Activated T-cell treated with anti-CD3 and anti-CD28 coated beads, Interleukin-2, amount 50 U/mL, for 48 hours (primary cell): ENCODE measurements around the gene DFFB.
"Not testable (repeated sequence)": the region's sequence is repeated elsewhere in the genome, so short reads cannot be mapped to it uniquely, and the experiment has no call there.

Experiments
- DNase-seq, 2 experiments: peaks; one replicate each; pipeline ENCODE4 v3.0.0-alpha.2; 2020

The DFFB gene

GRCh38 chr1:3910857-3911845 is 53.9 kb downstream of the DFFB start:
- DNase-seq = peak; percentile 82 to 85

DNA sequence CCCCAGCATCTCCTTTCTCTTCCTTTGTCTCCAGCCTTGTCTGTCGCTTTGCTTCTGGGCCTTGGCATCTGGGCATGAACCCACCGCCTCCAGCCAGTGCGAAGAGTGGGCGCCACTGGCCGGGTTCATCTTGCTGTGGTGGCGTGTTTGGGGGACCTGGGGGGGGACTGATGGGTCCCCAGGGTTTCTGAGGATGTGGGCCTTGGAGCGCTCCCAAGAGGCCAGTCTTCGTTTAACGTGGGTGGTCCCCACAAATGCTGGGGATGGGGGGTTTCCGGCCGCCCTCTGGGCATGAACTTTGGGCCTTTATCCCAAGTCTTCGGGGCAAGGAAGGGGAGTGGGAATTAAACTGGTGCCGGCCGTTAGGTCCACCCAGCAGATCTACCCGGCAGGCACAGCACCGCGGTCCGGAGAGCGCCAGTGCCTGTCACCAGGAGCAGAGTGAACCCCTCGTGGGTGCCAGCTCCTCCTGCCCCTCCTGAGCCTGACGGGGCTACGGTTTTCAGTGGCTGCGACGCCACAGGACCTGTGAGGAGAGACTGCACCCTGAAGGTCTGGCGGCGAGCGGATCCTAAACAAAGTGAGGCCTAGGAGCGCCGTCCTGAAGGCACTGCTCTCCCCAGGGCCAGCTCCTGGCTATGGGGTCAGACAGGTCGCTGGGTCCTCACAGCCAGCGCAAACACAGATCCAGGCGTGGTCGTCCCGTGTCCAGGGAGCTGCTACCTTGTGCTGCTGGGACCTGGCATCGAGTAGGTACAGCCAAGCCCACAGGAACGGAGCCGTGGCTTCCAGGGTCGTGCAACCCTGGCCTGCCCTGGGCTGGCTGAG is 54.9 kb downstream of the DFFB start:
- DNase-seq = no peak

- no peak for DNase-seq
Measured at GRCh38 chr1:3912809-3913685, 55.8 kb downstream of the DFFB start.

- no peak for DNase-seq
Measured at GRCh38 chr1:3914331-3914851, 57.1 kb downstream of the DFFB start.

GRCh38 chr1:3914911-3915310 is 57.6 kb downstream of the DFFB start:
- no peak for DNase-seq

DNA sequence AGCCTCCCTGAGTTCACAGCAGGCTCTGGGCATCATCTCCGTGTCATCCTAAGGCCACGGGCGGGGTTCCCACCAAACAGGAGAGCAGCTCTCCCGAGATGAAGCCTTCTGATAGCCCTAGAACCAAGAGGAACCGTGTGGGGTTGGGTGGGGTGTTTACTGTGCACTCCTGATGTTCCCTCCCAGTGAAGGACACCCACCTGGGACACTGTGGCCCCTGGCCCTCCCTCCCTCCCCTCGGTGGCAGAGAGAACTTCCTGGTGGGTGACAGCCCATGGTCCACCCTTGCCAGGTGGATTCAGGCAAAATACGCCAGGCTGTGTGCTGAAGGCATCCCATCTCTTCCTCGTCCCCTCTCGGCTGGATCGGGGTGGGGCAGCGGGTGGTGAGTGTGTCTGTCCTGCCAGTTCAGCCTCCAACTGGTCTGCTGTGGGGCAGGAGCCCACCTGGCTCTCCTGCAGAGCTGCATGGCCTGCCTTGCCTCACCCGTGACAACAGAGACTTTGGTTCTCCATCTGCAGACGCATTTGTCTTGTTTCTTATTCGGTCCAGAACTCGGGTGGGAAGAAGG is 58.4 kb downstream of the DFFB start:
- DNase-seq = no peak

- DNase-seq = no peak
Measured at GRCh38 chr1:3917761-3918160, 60.5 kb downstream of the DFFB start.

DNA sequence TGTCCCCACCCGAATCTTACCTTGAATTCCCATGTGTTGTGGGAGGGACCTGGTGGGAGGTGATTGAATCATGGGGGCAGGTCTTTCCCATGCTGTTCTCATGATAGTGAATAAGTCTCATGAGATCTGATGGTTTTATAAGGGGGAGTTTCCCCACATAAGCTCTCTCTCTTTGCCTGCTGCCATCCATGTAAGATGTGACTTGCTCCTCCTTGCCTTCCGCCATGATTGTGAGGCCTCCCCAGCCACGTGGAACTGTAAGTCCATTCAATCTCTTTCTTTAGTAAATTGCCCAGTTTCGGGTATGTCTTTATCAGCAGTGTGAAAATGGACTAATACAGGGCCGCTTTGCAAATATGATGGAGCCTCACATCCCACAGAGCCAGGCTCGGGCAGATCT is 61.1 kb downstream of the DFFB start:
- not testable (repeated sequence) for DNase-seq

- no peak for DNase-seq
Measured at GRCh38 chr1:3918966-3919611, 61.8 kb downstream of the DFFB start.

DNA sequence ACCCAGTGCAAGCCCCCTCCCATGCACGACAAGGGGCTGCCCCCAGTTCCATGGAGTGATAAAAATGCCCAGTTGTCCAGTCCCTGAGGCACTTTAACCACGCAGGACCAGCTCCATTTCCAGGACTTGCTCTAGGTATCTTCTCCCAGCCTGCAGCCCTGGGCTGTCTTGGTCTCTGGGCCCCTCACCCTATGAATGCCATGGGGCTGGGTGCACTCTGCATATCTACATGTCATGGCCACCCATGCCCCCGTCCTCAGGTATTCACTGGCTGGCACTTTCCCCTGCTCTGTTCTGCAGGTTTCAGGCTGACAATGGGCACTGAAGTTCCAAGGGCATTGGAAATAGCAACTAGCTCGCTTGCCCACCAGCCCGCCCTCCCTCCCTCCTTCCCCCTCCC is 62.4 kb downstream of the DFFB start:
- no peak for DNase-seq

DNA sequence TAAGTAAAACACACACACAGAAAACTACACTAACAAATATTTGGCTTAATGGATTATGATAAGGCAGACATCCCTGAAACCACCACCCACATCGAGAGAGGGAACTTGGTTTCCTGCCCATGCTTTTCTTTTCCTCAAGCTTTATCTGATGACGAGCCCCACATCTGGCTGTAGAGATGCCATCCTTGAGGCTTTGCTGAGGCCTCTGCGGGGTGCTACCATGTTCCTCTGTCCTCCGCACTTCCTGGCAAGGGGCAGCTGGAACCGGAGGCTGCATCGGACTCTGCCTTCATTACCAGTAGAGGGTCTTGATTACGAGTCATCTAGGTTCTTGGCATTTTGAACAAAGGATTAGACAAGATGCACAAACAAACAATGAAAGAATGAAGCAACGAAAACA is 64.5 kb downstream of the DFFB start:
- DNase-seq = no peak

DNA sequence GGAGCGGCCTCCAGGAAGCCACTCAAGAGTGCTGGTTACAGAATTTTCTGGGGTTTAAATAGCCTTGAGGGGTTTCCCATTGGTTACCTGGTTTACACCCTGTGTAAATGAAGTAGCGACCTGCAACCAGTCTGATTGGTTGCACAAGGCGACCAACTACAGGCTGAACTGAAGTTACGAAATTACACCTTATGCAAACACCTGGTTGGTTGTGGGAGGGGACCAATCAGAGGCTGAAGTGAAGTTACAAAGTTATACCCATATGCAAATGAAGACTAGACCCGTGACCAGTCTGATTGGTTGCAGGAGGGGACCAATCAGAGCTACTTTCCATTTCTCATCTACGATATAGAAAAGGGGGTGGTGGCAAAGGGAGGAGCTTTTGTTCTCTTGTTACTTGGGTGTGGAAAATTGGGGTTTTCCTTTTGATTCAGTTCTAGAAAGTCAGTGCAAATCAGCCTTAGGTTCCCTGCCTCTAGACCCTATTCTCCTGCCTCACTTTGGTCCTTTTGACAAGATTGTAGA is 65.0 kb downstream of the DFFB start:
- DNase-seq = no peak

DNA sequence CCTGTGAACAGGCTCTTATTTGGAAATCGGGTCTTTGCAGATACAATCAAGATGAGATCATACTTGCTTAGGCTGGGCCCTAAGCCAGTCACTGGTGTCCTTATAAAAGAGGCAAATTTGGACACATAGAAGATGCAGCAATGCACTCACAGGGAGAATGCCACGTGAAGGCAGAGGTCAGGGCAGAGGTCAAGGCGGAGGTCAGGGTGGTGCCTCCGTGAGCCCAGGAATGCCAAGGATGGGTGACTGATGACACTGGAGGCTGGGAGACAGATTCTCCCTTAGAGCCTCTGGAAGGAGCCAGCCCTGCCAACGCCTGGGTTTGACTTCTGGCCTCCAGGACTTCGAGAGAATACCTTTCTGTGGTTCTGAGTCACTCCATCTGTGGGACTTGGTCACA is 65.6 kb downstream of the DFFB start:
- DNase-seq = no peak

GRCh38 chr1:3923378-3924185 is 66.3 kb downstream of the DFFB start:
- DNase-seq = no peak

- DNase-seq = no peak
Measured at GRCh38 chr1:3924186-3924824, 67.0 kb downstream of the DFFB start.

DNA sequence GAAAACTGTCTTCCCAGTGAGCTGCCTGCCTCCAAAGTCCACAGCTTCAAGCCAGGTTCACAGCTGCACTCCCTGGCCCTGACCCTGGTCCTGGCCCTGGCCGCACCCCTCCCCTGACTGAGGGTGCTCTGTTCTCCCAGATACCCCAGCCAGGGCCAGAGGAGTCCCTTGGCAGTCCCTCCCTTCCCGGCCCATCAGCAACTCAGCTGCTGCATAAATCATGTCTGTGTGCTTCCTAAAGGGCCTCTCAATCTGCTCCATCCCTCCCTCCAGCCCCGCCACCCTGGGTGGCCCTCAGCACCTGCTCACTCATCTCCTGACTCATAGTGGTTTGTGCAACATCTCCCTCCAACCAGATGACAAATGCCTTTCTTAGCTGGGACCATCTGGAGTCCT is 67.5 kb downstream of the DFFB start:
- DNase-seq = no peak

- no peak for DNase-seq
Measured at GRCh38 chr1:3925256-3925655, 68.0 kb downstream of the DFFB start.

GRCh38 chr1:3925762-3926161 is 68.5 kb downstream of the DFFB start:
- no peak for DNase-seq

DNA sequence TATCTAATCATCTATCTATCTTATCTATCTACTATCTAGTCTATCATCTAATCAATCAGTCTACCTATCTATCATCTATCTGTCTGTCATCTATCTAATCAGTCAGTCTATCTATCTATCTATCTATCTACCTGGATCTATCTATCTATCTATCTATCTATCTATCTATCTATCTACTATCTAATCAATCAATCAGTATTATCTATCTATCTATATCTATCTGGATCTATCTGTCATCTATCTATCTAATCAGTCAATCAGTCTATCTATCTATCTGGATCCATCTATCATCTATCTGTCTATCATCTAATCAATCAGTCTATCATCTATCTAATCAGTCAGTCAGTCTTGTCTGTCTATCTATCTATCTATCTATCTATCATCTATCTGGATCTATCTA is 69.7 kb downstream of the DFFB start:
- no peak for DNase-seq

DNA sequence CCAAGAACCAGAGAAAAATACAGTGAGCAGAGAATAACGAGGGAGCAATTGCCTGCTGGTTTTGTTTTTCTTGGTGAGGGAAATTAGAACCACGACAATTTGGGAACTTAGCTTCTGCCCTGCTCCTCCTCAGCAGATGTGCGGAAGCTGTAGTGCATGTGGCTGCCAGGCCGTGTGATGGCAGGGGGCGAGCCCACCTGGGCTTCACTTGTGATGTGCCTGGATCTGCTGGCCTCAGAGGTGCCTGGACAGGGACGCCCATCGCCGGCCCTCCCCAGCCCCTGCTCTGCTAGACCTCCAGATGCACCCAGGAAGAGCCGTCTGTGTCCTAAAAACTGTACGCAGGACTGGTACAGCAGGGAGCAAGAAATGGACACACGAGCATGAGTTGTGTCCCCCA is 71.3 kb downstream of the DFFB start:
- DNase-seq = no peak
